Endodermal cell (in vitro differentiated cells): ENCODE results near the gene RHBG. TPM values are rescaled to one million over a fixed set of nuclear protein-coding genes. Genes with fewer than 3 reads are reported as not detected.
"Not testable (repeated sequence)": the region's sequence is repeated elsewhere in the genome, so short reads cannot be mapped to it uniquely, and the experiment has no call there.

Source experiments
- DNase-seq: peaks from one replicate; pipeline ENCODE4 v3.0.0-alpha.2; 2017
- H3K27ac ChIP-seq: 2 replicates; pipeline ENCODE4 v1.5.1; 2013; ENCODE audit warnings: mild to moderate bottlenecking, low read depth, low read length, moderate library complexity
- H3K27me3 ChIP-seq: 2 replicates; pipeline ENCODE4 v1.6.1; 2013; ENCODE audit warnings: mild to moderate bottlenecking, low read length, moderate library complexity; ENCODE audit not compliant: insufficient read depth, control insufficient read depth, poor library complexity, severe bottlenecking
- H3K36me3 ChIP-seq: 2 replicates; pipeline ENCODE4 v1.7.0; 2013; ENCODE audit warnings: mild to moderate bottlenecking, low read length, moderate library complexity; ENCODE audit not compliant: control insufficient read depth, insufficient read depth
- H3K4me1 ChIP-seq: one replicate; pipeline ENCODE4 v1.7.0; 2013; ENCODE audit warnings: low read length; ENCODE audit not compliant: control insufficient read depth, insufficient read depth
- H3K4me3 ChIP-seq: 2 replicates; pipeline ENCODE4 v1.5.1; 2013; ENCODE audit warnings: mild to moderate bottlenecking, low read length, moderate library complexity
- H3K9ac ChIP-seq: 2 replicates; pipeline ENCODE4 v1.6.1; 2013; ENCODE audit warnings: mild to moderate bottlenecking, low read length, moderate library complexity; ENCODE audit not compliant: poor library complexity, severe bottlenecking; ENCODE audit errors: extremely low read depth
- H3K9me3 ChIP-seq: 2 replicates; pipeline ENCODE4 v1.6.1; 2013; ENCODE audit warnings: mild to moderate bottlenecking, low read length, moderate library complexity; ENCODE audit not compliant: control insufficient read depth
- H3K27ac Mint-ChIP-seq: 2 replicates; pipeline ENCODE4 v1.8.0; 2020; ENCODE audit warnings: mixed read lengths
- H3K27me3 Mint-ChIP-seq: 2 replicates; pipeline ENCODE4 v1.8.0; 2021; ENCODE audit warnings: mild to moderate bottlenecking, mixed read lengths; ENCODE audit not compliant: insufficient read depth
- H3K36me3 Mint-ChIP-seq: 2 replicates; pipeline ENCODE4 v1.8.0; 2020; ENCODE audit warnings: low read depth, mixed read lengths
- H3K4me1 Mint-ChIP-seq: 2 replicates; pipeline ENCODE4 v1.8.0; 2020; ENCODE audit warnings: mixed read lengths
- H3K4me3 Mint-ChIP-seq: 2 replicates; pipeline ENCODE4 v1.8.0; 2020; ENCODE audit warnings: mild to moderate bottlenecking, moderate library complexity, mixed read lengths
- H3K9me3 Mint-ChIP-seq: 2 replicates; pipeline ENCODE4 v1.8.0; 2020; ENCODE audit warnings: mild to moderate bottlenecking, mixed read lengths
- CTCF ChIP-seq: fragments of 200-600 bp; sonication (generic); conservative IDR thresholded peaks from 2 replicates; pipeline ENCODE4 v1.5.0; 2021; ENCODE audit warnings: antibody characterized with exemption, mild to moderate bottlenecking
- WGBS, 2 experiments: methylation state at CpG; one replicate each; pipeline versions ENCODE4 v1.1.5 to v1.1.7; 2013; ENCODE audit warnings: missing lambda C conversion rate in 2 of 2, mixed read lengths in 1 of 2; ENCODE audit not compliant: insufficient coverage in 1 of 2, insufficient read length in 1 of 2; 5-methylcytosine and 5-hydroxymethylcytosine counted together
- total RNA-seq, 2 donors: library from RNA; stranded (reverse); fragmentation: NEBNext Ultra II Directional in 1 of 2; extraction: Animal tissue kit (Norgen Biotek cat#: 25700) in 1 of 2; gene quantifications; 2 replicates in 1 of 2; 3 replicates in 1 of 2; pipeline ENCODE4 v1.2.1, GENCODE V29; 2021

RHBG gene
- total RNA-seq, 2 donors from 2014 or later, result 3.9 to 4.0 TPM

- WGBS, 2 experiments, result 0 to 1% methylated on average over 21 to 47 of the region's 47 CpGs
- H3K4me3 Mint-ChIP-seq, result peak within 1 kb of the TSS; percentile 100
- TF ChIP-seq CTCF, result no peak
- H3K27me3 Mint-ChIP-seq, result no peaks in the 10 kb centered on the region
- Histone ChIP-seq H3K27me3 (no peaks in the 10 kb centered on the region), H3K9ac (peak within 1 kb of the TSS; percentile 77), H3K4me3 (peak within 1 kb of the TSS; percentile 100), H3K4me1 (peaks cover 2% of the 10 kb centered on the region), H3K36me3 (peaks cover 28% of the 10 kb centered on the region), H3K9me3 (no peaks in the 10 kb centered on the region), H3K27ac (peak within 1 kb of the TSS; percentile 42)
- peaks cover 14% of the 10 kb centered on the region for H3K4me1 Mint-ChIP-seq
- no peaks in the 10 kb centered on the region for H3K9me3 Mint-ChIP-seq
- H3K36me3 Mint-ChIP-seq, result peaks cover 27% of the 10 kb centered on the region
- peak within 1 kb of the TSS; percentile 97 for H3K27ac Mint-ChIP-seq
- peak; percentile 100 for DNase-seq
These were observed 30.6 kb upstream of the RHBG start, which contains the start of the genes CCT3 and TSACC for GRCh38 chr1:156338180-156338976. CCT3 (minus strand) TSS chr1:156338292; CDS start chr1:156338184, 108 bp downstream. TSACC (plus strand) TSS chr1:156338526; CDS start chr1:156339758, 1,232 bp downstream.

GRCh38 chr1:156342166-156342955 is 26.6 kb upstream of the RHBG start:
- no peak for TF ChIP-seq CTCF
- no peaks in the 10 kb centered on the region for H3K36me3 Mint-ChIP-seq

DNA sequence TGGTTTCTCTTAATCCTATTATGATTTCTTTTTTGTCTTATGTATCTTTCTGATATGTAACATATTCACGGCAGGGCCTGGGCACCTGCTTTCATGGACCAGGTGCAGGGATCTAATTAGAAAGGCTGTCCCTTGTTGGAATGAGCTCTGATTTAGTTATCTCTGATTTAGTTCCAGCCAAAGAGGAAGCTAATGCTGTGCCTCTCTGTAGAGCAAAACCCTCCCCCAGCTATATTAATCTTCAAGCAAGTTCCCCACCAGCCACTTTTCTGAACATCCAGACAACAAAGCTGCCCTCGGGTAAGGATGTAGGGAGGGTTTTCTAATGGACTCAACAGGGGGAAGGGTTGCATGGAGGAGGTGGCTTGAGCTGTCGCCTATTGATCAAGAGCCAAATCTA is 24.6 kb upstream of the RHBG start:
- TF ChIP-seq CTCF, result no peak
- H3K9me3 Mint-ChIP-seq, result no peaks in the 10 kb centered on the region
- WGBS, 2 experiments, result 79 to 91% methylated on average over 2 to 3 of the region's 3 CpGs
- no peak overlapping the region for H3K27ac ChIP-seq
- no peaks in the 10 kb centered on the region for H3K27me3 Mint-ChIP-seq
- no peaks in the 10 kb centered on the region for H3K9me3 ChIP-seq
- no peaks in the 10 kb centered on the region for H3K27me3 ChIP-seq
- no peaks in the 10 kb centered on the region for H3K36me3 ChIP-seq
- no peak overlapping the region for H3K27ac Mint-ChIP-seq
- no peak overlapping the region for H3K4me3 Mint-ChIP-seq
- no peak for DNase-seq
- H3K36me3 Mint-ChIP-seq, result no peaks in the 10 kb centered on the region
- H3K4me1 Mint-ChIP-seq, result peaks cover 16% of the 10 kb centered on the region
- H3K4me1 ChIP-seq, result peaks cover 4% of the 10 kb centered on the region
- H3K4me3 ChIP-seq, result no peak overlapping the region
- H3K9ac ChIP-seq, result no peak overlapping the region

More at GRCh38 chr1:156342166-156342955, 26.6 kb upstream of the RHBG start:
- H3K27ac Mint-ChIP-seq, result no peak overlapping the region
- Histone ChIP-seq H3K4me3 (no peak overlapping the region), H3K27ac (no peak overlapping the region), H3K27me3 (no peaks in the 10 kb centered on the region), H3K9ac (no peak overlapping the region), H3K9me3 (no peaks in the 10 kb centered on the region), H3K4me1 (peaks cover 4% of the 10 kb centered on the region), H3K36me3 (no peaks in the 10 kb centered on the region)
- peaks cover 15% of the 10 kb centered on the region for H3K4me1 Mint-ChIP-seq
- H3K4me3 Mint-ChIP-seq, result no peak overlapping the region
- no peak for DNase-seq
- no peaks in the 10 kb centered on the region for H3K27me3 Mint-ChIP-seq
- 100% methylated on average over 1 of the region's 1 CpG; no CpG with 5 or more reads in 1 of the 2 experiments for WGBS, 2 experiments
- H3K9me3 Mint-ChIP-seq, result no peaks in the 10 kb centered on the region

- H3K27me3 Mint-ChIP-seq, DNase-seq, H3K4me3 Mint-ChIP-seq, H3K27ac ChIP-seq, H3K9me3 Mint-ChIP-seq, H3K4me3 ChIP-seq, H3K36me3 ChIP-seq, H3K27ac Mint-ChIP-seq, H3K9me3 ChIP-seq, H3K36me3 Mint-ChIP-seq, H3K9ac ChIP-seq, H3K4me1 ChIP-seq, H3K27me3 ChIP-seq: not testable (repeated sequence)
- WGBS, 2 experiments, result 90 to 100% methylated on average over 1 to 2 of the region's 2 CpGs
- H3K4me1 Mint-ChIP-seq, result peaks cover 16% of the 10 kb centered on the region
These were observed 23.0 kb upstream of the RHBG start for GRCh38 chr1:156346035-156346434.
